SKM-1 treated with dmso at 0.1 percent for 144 hours (cell line): ENCODE results near the gene NELFB.

Source experiments
- DNase-seq: peaks from one replicate; lab custom pipeline; 2025; ENCODE audit not compliant: unreplicated experiment; lab: John Stamatoyannopoulos, UW

Gene NELFB

GRCh38 chr9:137313326-137313936 is 58.3 kb downstream of the NELFB start:
- DNase-seq: no peak

DNA sequence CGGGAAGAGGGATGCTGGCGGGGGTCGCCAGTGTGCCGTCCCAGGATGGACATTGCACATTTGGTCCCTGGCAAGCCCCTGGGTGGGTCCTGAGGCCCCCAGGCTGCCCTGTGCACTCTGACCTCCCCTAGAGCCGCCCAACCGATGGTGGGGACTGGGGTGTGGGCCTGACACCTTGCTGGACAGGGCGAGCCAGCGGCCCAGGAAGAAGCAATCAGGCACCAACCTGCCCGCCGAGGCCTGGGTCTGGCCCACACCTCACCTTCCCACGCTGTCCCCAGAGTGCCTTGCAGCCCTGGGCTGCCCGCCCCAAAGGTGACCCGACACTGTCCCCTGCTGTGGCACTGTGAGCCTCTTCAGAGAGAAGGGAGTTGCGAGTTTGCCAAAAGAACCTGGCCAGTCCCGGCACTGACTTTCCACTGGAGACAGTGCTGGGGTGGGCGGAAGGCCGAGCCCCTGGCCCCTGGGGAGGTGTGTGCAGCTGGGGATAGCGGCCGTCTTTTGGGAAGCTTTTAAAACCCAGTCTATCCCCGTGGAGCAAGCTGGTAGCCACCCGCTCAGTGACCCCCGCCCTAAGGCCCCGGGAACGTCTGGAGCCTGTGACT is 58.9 kb downstream of the NELFB start:
- DNase-seq: no peak

DNA sequence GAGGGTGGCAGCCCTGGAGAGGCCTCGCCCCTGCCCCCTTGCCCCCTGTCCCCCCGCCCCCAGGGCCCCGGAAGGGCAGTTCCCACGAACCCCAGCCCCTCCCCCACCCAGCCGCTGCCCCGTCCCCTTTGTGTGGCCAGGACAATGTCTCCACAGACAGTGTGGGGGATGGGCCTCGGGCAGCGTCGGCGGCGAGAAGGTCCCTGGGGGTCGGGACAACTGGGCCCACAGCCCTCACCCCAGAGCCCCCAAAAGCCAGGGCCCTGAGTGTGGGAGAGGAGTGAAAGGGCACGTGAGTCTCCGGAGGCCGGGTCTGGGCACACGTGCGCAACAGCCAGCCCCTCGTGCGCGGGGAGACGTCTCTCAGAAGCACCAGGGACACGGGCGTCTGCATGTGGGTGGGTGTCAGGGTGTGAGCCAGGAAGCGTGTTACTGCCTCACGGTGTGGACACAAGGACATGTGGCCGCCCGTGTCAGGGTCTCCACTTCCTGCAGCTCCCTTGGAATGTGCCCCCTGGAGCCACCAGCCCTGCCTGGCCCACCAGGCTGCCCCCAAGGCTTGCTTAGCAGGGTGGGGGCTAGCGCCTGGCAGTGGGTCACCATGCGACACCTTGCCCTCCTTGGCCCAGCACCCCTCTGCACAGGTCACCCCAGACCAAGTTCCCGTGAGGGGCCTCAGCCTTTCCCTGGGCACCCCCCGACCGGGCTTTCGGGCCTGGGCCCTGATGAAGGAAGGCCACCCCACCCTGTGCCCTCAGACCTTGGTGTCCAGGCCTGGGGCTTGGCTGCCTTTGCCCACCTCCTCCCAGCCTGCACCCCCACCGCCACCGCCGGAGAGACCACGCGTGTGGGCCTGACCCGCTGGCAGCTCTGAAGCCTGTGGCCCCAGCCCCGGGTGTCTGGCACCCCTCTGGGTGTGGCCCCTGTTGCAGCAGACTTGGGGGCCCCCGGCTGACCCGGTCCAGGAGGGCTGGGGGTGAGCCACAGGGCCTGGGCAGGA is 59.7 kb downstream of the NELFB start:
- DNase-seq: no peak

GRCh38 chr9:137315581-137316011 is 60.5 kb downstream of the NELFB start:
- DNase-seq: no peak

GRCh38 chr9:137316012-137316981 is 61.2 kb downstream of the NELFB start:
- DNase-seq: no peak

DNA sequence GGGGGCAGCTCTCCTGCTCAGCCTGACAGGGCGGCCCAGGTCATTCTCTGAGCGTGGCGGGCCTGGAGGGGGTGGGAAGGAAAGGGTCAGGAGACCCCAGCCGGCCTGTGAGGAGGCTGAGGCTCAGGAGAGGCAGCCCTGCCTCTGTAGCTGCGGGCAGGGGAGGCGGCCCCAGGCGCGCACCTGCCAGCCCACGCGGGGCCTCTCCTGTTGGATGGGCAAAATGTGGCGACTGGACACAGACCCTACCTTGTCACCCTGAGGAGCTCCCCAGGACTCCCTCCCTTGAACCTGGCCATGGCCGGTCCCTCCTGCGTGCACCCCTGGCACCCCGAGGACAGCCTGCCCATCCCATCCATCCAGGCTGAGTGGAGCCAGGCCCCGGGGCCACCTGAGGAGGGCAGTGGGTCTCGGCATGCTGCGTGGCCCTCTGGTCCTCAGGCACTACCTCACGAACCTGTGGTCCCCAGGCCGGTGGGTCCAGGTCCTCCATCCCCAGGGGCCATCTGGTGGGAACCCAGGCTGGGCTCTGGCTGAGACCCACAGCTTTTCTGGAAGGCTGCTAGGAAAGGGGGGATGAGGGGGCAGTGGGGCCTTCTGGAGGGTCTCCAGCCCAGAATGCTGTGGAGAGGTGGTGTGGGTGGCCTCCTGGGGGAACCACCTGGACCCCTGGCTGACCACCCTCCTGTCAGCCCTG is 62.0 kb downstream of the NELFB start:
- DNase-seq: no peak

DNA sequence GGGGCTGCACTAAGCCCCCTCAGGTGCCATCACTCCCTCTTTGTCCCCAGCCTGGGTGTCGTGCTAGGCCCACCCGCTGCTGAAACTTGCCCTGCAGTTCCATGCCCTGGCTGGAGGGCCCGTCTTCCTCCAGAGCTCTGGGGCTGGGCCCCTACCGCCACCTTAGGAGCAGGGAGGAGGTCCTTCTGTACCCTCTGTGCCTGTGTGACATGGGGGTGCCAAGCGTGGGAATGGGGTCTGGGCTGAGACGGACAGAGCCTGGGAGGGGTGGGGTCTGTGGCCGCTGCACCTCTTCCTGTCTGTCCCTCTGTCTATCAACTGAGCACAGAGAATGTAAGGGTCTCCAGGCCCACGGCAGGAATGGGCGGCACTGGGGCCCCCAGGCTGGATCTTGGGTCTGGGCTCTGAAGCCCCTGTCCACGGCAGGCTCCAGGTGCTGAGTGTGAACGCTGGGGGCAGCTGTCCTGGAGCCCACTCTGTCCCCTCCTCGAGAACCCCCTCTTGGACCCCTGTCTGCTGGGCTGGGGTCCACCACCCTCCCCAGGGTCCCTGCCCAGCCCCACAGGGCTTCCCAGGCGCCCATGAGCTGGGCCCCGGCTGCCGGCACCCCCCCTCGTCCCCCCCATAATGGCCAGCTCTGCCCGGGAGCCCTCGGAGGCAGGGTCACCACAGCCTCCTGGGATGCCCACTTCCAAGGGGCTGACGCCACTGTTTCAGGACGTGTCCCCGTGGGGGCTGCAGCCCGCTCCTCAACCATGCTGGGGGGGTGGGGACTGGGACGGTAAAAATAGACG is 62.8 kb downstream of the NELFB start:
- no peak for DNase-seq

GRCh38 chr9:137318602-137319001 is 63.5 kb downstream of the NELFB start:
- no peak for DNase-seq

- DNase-seq: no peak
Measured at GRCh38 chr9:137319011-137319738, 64.0 kb downstream of the NELFB start.

DNA sequence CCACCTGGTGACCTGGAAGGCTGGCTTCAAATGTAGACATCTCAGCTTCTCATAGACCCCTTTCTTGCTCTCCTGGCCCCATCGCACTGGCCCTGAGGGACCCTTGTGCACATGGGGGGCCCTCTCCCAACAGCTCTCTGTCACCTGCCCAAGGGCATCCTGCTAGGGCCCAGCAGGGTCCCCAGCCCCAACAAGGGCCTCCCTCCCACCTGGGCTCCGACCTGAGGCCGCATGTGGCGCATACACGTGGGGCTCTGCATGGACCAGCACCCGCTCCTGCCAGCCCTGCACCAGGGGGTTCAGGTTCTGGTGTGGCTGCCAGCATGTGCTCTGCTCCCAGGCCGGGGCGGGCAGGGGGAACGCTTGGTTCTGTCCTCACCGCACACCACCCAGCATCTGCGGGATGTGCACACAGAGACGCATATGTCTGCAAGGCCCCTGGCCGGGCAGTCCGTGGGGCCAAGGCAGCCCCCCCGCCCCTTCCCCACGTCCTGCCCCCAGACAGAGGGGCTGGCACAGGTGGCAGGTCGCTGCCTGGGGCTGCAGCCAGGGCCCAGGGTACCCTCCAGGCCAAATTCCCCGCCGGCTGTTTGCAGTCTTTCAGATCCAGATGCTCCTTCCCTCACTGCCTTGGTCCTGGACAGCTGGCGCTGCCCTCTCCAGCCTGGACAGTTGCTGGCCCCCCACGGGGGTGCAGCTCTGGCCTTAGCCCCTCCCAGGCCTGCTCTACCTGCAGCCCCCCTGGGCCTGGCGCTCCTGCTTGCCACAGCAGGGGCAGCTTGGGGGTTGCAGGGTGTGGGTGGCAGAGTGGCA is 64.8 kb downstream of the NELFB start:
- no peak for DNase-seq

- DNase-seq: peak; percentile 43
Measured at GRCh38 chr9:137320555-137321384, 65.6 kb downstream of the NELFB start.

GRCh38 chr9:137321726-137322361 is 66.7 kb downstream of the NELFB start:
- DNase-seq: no peak
